GM19023 (cell line): Measurements from ENCODE around the gene PPFIA1.

Source experiments
- ATAC-seq: cut with Tn5 transposase; IDR thresholded peaks from one replicate; pipeline ENCODE4 v1.9.1; 2021; ENCODE audit warnings: mild to moderate bottlenecking, moderate library complexity; ENCODE audit not compliant: unreplicated experiment

Gene PPFIA1

GRCh38 chr11:70428701-70429427, 158.4 kb downstream of the PPFIA1 start:
- ATAC-seq = no peak

DNA sequence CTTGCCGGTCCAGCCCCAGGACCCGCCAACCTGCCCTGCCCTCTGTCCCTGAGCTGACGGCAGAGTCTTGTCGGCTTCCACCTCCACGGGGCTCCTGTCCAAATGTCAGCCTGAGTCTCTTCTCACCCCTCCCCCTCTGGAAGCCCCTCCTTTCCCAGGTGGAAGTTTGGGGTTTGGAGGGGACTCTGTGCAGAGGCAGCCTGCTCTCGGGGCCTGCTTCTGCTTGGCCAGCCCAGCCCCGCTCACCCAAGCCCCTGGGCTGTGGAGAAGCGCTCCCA, 158.9 kb downstream of the PPFIA1 start:
- no peak for ATAC-seq

- no peak for ATAC-seq
These were observed 159.4 kb downstream of the PPFIA1 start for GRCh38 chr11:70429724-70430521.

- ATAC-seq = no peak
These were observed 160.4 kb downstream of the PPFIA1 start for GRCh38 chr11:70430671-70431574.

DNA sequence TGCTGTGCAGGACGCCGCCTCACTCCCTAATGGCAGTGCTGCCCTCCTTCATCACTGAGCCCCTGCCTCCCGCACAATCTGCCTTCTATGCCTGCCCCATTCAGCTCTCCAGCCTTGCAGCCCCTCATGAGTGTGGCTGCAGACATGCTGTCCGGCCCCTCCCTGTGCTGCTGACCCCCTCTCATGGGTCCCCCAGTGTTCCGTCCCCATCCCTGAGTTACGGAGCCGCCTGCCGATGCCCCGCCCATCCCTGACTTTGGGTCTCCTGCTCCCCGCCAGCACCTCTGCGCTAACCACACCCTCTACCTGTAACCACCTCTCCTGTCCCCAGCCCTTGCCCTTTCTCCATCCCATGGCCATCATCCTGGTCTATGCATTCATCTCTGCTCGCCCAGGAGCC, 161.1 kb downstream of the PPFIA1 start:
- no peak for ATAC-seq

DNA sequence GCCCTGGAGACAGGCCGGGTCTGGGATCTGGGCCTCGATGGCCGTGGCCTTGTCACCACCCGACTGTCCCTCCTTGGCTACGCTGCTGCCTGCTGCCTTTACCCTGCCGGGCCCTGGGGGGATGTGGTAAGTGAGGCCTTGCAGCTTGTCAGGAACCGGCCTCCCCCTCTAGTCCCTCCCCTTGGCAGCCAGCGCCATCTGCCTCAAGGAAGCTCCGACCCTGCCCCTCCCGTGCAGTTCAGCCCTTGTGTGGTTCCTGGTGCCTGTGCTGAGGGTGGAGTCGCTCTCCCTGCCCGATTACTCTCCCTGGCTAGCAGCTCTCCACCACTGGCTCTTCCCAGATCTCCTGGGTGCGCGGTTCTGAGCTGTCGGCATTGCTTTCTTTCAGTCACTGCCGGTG, 161.6 kb downstream of the PPFIA1 start:
- no peak for ATAC-seq

DNA sequence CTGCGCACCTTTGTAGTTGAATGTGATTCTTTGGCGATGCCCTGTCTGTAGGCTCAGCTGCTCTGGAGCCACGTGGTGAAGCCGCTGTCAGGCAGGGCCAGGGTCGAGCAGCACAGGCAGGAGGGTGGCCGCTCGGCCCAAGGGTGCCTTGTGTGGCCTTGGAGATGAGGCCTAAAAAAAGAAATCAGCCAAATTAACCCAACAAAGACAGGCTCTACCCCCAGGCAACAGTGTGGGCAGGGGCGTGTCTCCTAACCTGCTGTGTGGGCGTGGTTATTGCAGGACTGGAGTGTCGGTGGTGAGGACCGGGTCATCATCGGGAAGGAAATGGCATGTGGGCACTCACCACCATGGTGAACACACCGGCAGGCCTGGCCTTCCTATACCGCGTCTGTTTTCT, 162.1 kb downstream of the PPFIA1 start:
- no peak for ATAC-seq

DNA sequence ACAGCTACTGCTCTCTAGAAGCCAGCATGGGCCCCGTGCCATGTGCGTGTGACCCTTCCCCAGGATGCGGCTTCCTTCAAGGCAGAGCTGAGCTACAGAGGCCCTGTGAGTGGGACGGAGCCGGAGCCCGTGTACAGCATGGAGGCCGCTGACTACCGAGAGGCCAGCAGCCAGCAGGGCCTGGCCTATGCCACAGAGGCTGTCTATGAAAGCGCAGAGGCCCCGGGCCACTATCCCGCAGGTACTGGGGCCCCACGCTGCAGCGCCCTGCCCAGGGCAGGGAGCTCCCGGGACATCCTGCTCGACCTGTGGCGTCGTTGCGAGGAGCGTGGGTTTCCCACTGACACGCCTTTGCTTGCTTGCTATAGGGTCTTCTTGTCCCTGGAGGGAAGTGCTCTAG, 162.5 kb downstream of the PPFIA1 start:
- ATAC-seq = no peak

GRCh38 chr11:70433526-70433925, 163.0 kb downstream of the PPFIA1 start:
- no peak for ATAC-seq
